Heart left ventricle (tissue), 13 donors: ENCODE results near the gene BRIP1.

Experiments used
- POLR2A ChIP-seq, 2 donors: fragments of 450-650 bp; IDR thresholded peaks; one replicate each; pipeline ENCODE4 v1.6.1; 2017; ENCODE audit warnings: antibody characterized with exemption in 2 of 2, mild to moderate bottlenecking in 2 of 2, moderate library complexity in 2 of 2
- TF ChIP-seq, protein P1 (sequence below), 12 donors: fragments of 200-600 bp; sonication (generic) in 4 of 12; IDR thresholded peaks; one replicate each; pipeline versions ENCODE4 v1.5.0 to v1.8.0; 2018 to 2022; ENCODE audit warnings: antibody characterized with exemption in 12 of 12, mild to moderate bottlenecking in 5 of 12
- donor health status: ischemic (EF 13 %, LVEDD 7.1; RV severe dilation, severe dysfunction).
- donor health status: DM: no; HTN: yes; CAD: no.
- donor health status: DM: no; HTN: no; CAD: no.
- donor health status: ischemic (EF 25% LVEDD 6.9; RV normal size, moderate dysfunction).
- donor health status: ischemic (EF 25% LVEDD 5.7; RV mildly dilated, moderate dysfunction).
- donor health status: ischemic (EF 35%, LVEDD 5.7; RV mildly dilated, moderate dysfunction).
- donor health status: nonischemic (EF 11% LVEDD 7.7; RV severe dilation, severe dysfunction).
- donor health status: DM: yes; HTN: yes; CAD: no.
- donor health status: PGD.
- donor health status: ischemic (EF 29% LVEDD 5.4; RV normal size, mild dysfunction).
- donor health status: nonischemic (EF 23%, LVEDD 6.1; RV moderate dilation, normal function).

GRCh38 chr17:61761827-61762226, 101.5 kb downstream of the BRIP1 start:
- TF ChIP-seq, protein P1, sequence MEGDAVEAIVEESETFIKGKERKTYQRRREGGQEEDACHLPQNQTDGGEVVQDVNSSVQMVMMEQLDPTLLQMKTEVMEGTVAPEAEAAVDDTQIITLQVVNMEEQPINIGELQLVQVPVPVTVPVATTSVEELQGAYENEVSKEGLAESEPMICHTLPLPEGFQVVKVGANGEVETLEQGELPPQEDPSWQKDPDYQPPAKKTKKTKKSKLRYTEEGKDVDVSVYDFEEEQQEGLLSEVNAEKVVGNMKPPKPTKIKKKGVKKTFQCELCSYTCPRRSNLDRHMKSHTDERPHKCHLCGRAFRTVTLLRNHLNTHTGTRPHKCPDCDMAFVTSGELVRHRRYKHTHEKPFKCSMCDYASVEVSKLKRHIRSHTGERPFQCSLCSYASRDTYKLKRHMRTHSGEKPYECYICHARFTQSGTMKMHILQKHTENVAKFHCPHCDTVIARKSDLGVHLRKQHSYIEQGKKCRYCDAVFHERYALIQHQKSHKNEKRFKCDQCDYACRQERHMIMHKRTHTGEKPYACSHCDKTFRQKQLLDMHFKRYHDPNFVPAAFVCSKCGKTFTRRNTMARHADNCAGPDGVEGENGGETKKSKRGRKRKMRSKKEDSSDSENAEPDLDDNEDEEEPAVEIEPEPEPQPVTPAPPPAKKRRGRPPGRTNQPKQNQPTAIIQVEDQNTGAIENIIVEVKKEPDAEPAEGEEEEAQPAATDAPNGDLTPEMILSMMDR (IDR thresholded peaks at IDR 0.05) = no peak
- no peak for TF ChIP-seq POLR2A (IDR thresholded peaks at IDR 0.05)
